Ovary (tissue), 3 donors: Measurements from ENCODE around the gene LRMDA.

Source experiments
- CTCF ChIP-seq, 3 donors: fragments of 450-650 bp in 2 of 3; fragments of 200-600 bp in 1 of 3; IDR thresholded peaks; one replicate each; pipeline versions ENCODE4 v1.5.1 to v1.8.0; 2016 to 2022; ENCODE audit warnings: antibody characterized with exemption in 3 of 3, mild to moderate bottlenecking in 1 of 3
- EP300 ChIP-seq: sonication (generic); formaldehyde crosslinking; IDR thresholded peaks from one replicate; pipeline ENCODE4 v1.6.1; 2017; ENCODE audit warnings: antibody characterized with exemption
- POLR2A ChIP-seq: fragments of 450-650 bp; IDR thresholded peaks from one replicate; pipeline ENCODE4 v1.6.1; 2017; ENCODE audit warnings: antibody characterized with exemption, mild to moderate bottlenecking, moderate library complexity
- donor health status: DM: no; HTN: no; CAD: no.

GRCh38 chr10:76395251-76395650 lies 963.8 kb downstream of the LRMDA start:
- TF ChIP-seq CTCF (IDR thresholded peaks at IDR 0.05) (no peak), POLR2A (no peak), EP300 (no peak)
